ENCODE data around the gene BLMH.
"Not testable (repeated sequence)": the region's sequence is repeated elsewhere in the genome, so short reads cannot be mapped to it uniquely, and the experiment has no call there.

The BLMH gene

GRCh38 chr17:30219315-30219714 is 72.4 kb downstream of the BLMH start:
- no peak for DNase-seq
- in situ Hi-C loops (cut with HindIII; ENCODE audit: low pct_ligation_motif_present, low pct_unique_long_range_greater_than_20kb, low sequenced_read_pairs): no loop called here

GRCh38 chr17:30218799-30219198 is 72.9 kb downstream of the BLMH start:
- DNase-seq: no peak
- in situ Hi-C loops (cut with HindIII; ENCODE audit: low pct_ligation_motif_present, low pct_unique_long_range_greater_than_20kb, low sequenced_read_pairs): no loop called here

GRCh38 chr17:30217746-30218245 is 73.9 kb downstream of the BLMH start:
- no peak for DNase-seq

GRCh38 chr17:30217054-30217453 is 74.7 kb downstream of the BLMH start:
- in situ Hi-C loops (cut with HindIII; ENCODE audit: low pct_ligation_motif_present, low pct_unique_long_range_greater_than_20kb, low sequenced_read_pairs): no loop called here

More at GRCh38 chr17:30217746-30218245, 73.9 kb downstream of the BLMH start:
- in situ Hi-C loops (cut with HindIII; ENCODE audit: low pct_ligation_motif_present, low pct_unique_long_range_greater_than_20kb, low sequenced_read_pairs): no loop called here

GRCh38 chr17:30212750-30213149 is 79.0 kb downstream of the BLMH start:
- in situ Hi-C loops (cut with HindIII; ENCODE audit: low pct_ligation_motif_present, low pct_unique_long_range_greater_than_20kb, low sequenced_read_pairs): no loop called here
- no peak for DNase-seq

More at GRCh38 chr17:30217054-30217453, 74.7 kb downstream of the BLMH start:
- DNase-seq: no peak

GRCh38 chr17:30211371-30211770 is 80.4 kb downstream of the BLMH start:
- in situ Hi-C loops (cut with HindIII; ENCODE audit: low pct_ligation_motif_present, low pct_unique_long_range_greater_than_20kb, low sequenced_read_pairs): no loop called here
- DNase-seq: no peak

- no peak for DNase-seq
- in situ Hi-C loops (cut with HindIII; ENCODE audit: low pct_ligation_motif_present, low pct_unique_long_range_greater_than_20kb, low sequenced_read_pairs): no loop called here
These were observed 80.8 kb downstream of the BLMH start for GRCh38 chr17:30210901-30211300.

GRCh38 chr17:30210366-30210765 is 81.4 kb downstream of the BLMH start:
- in situ Hi-C loops (cut with HindIII; ENCODE audit: low pct_ligation_motif_present, low pct_unique_long_range_greater_than_20kb, low sequenced_read_pairs): no loop called here
- DNase-seq: no peak

GRCh38 chr17:30209930-30210329 is 81.8 kb downstream of the BLMH start:
- in situ Hi-C loops (cut with HindIII; ENCODE audit: low pct_ligation_motif_present, low pct_unique_long_range_greater_than_20kb, low sequenced_read_pairs): no loop called here
- no peak for DNase-seq

GRCh38 chr17:30208214-30208613 is 83.5 kb downstream of the BLMH start:
- in situ Hi-C loops (cut with HindIII; ENCODE audit: low pct_ligation_motif_present, low pct_unique_long_range_greater_than_20kb, low sequenced_read_pairs): no loop called here
- DNase-seq: no peak

- in situ Hi-C loops (cut with HindIII; ENCODE audit: low pct_ligation_motif_present, low pct_unique_long_range_greater_than_20kb, low sequenced_read_pairs): no loop called here
- no peak for DNase-seq
These were observed 84.1 kb downstream of the BLMH start for GRCh38 chr17:30207655-30208054.

GRCh38 chr17:30203471-30203981 is 88.2 kb downstream of the BLMH start:
- no peak for DNase-seq
- in situ Hi-C loops (cut with HindIII; ENCODE audit: low pct_ligation_motif_present, low pct_unique_long_range_greater_than_20kb, low sequenced_read_pairs): no loop called here

- in situ Hi-C loops (cut with HindIII; ENCODE audit: low pct_ligation_motif_present, low pct_unique_long_range_greater_than_20kb, low sequenced_read_pairs); DNase-seq: not testable (repeated sequence)
These were observed 91.1 kb downstream of the BLMH start for GRCh38 chr17:30200656-30201055.

- in situ Hi-C loops (cut with HindIII; ENCODE audit: low pct_ligation_motif_present, low pct_unique_long_range_greater_than_20kb, low sequenced_read_pairs): no loop called here
- no peak for DNase-seq
These were observed 91.6 kb downstream of the BLMH start for GRCh38 chr17:30200106-30200505.

- DNase-seq: no peak
- in situ Hi-C loops (cut with HindIII; ENCODE audit: low pct_ligation_motif_present, low pct_unique_long_range_greater_than_20kb, low sequenced_read_pairs): no loop called here
These were observed 92.1 kb downstream of the BLMH start for GRCh38 chr17:30199600-30199999.
